ENCODE results near the gene HDAC4. TPM values are rescaled to one million over a fixed set of nuclear protein-coding genes. Genes with fewer than 3 reads are reported as not detected.

The HDAC4 gene
- total and polyA plus RNA-seq, 2 of the 8 experiments (the other 6 are each of a cell fraction or from before 2014, with no cell fraction given), result 15.4 to 31.5 TPM

DNA sequence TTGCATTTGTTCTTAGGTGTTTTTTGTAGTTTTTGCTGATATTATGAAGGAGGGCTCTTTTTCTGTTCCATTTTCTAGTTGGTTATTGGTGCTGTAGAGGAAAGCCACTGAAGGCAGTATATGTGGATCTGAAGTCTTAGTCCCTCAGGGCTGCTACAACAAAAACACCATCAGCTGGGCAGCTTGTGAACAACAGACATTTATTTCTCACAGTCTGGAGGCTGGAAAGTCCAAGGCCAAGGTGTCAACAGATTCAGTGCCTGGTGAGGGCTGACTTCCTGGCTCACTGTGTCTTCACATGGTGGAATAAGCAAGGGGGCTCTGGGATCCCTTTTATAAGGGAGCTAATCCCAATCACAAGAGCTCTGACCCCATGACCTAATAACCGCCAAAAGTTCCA is 31.4 kb upstream of the HDAC4 start:
- H3K4me2 ChIP-seq (ENCODE audit: insufficient read depth in 1 of 2, low read depth in 2 of 2, low read length in 2 of 2), result no peak overlapping the region
- H3K4me1 ChIP-seq (replicated peaks in 1 of 4; ENCODE audit: control insufficient read depth in 3 of 4, insufficient read depth in 4 of 4, low read length in 3 of 4), result no peaks in the 10 kb centered on the region
- H4K5ac ChIP-seq (ENCODE audit: insufficient read length, low read depth, low read length), result no peak overlapping the region
- no peak overlapping the region for H3K23ac ChIP-seq (ENCODE audit: insufficient read length)
- no peak overlapping the region for H2AK5ac ChIP-seq (ENCODE audit: low read depth, low read length)
- no peaks in the 10 kb centered on the region for H3K23me2 ChIP-seq (ENCODE audit: low read depth, low read length)
- no peaks in the 10 kb centered on the region; a peak in 1 of 7 replicates for H3K27me3 ChIP-seq (replicated peaks in 1 of 4; ENCODE audit: control insufficient read depth in 3 of 4, extremely low read depth in 1 of 4, insufficient read depth in 3 of 4, low read length in 3 of 4)
- no peak overlapping the region for H3K27ac ChIP-seq (ENCODE audit: low read depth, low read length)
- no peak overlapping the region for H4K91ac ChIP-seq (replicated peaks; ENCODE audit: insufficient read length, low read length)
- no peak overlapping the region for H3K9ac ChIP-seq (replicated peaks in 1 of 4; ENCODE audit: extremely low read depth in 1 of 4, low read depth in 3 of 4, low read length in 3 of 4)
- POLR2A ChIA-PET (ENCODE audit: partially characterized antibody), result no interaction called here
- no peak for DNase-seq (ENCODE audit: low read depth in 1 of 2, low spot score in 2 of 2)
- H3K36me3 ChIP-seq (ENCODE audit: control insufficient read depth in 2 of 4, insufficient read depth in 4 of 4, low read length in 3 of 4), result no peaks in the 10 kb centered on the region
- no peak overlapping the region for H3K4ac ChIP-seq (replicated peaks; ENCODE audit: insufficient read length, low read depth, low read length)
- no peak for TF ChIP-seq PHF8 (conservative IDR thresholded peaks at IDR 0.05; ENCODE audit: low read depth, low read length)
- TF ChIP-seq BCL11A (IDR thresholded peaks at IDR 0.05; ENCODE audit: low read depth in 2 of 2, low read length in 2 of 2), result no peak
- TF ChIP-seq EP300 (IDR thresholded peaks at IDR 0.05; ENCODE audit: borderline replicate concordance in 1 of 2, low read depth in 2 of 2, low read length in 2 of 2), result no peak
- no peak for TF ChIP-seq CREB1 (IDR thresholded peaks at IDR 0.05)
- no peak for TF ChIP-seq YY1 (IDR thresholded peaks at IDR 0.05; ENCODE audit: low read depth, low read length)
- no peak for TF ChIP-seq TAF7 (optimal IDR thresholded peaks at IDR 0.05; ENCODE audit: borderline replicate concordance, low read depth, low read length)
- TF ChIP-seq TCF12 (IDR thresholded peaks at IDR 0.05; ENCODE audit: low read depth, low read length), result no peak
- TF ChIP-seq RNF2 (IDR thresholded peaks at IDR 0.05; ENCODE audit: borderline replicate concordance, low read depth, low read length, missing control alignments, poor library complexity, severe bottlenecking), result no peak
- TF ChIP-seq ZNF274 (IDR thresholded peaks at IDR 0.05; ENCODE audit: borderline replicate concordance, extremely low read depth, low read length), result no peak
- TF ChIP-seq, protein P1, sequence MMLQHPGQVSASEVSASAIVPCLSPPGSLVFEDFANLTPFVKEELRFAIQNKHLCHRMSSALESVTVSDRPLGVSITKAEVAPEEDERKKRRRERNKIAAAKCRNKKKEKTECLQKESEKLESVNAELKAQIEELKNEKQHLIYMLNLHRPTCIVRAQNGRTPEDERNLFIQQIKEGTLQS (IDR thresholded peaks at IDR 0.05; ENCODE audit: insufficient read depth, low read depth, low read length), result no peak
- TF ChIP-seq TBP (IDR thresholded peaks at IDR 0.05; ENCODE audit: low read depth, low read length), result no peak
- H2BK12ac ChIP-seq (ENCODE audit: low read depth, low read length), result no peak overlapping the region
- CTCF ChIA-PET (ENCODE audit: partially characterized antibody), result interaction anchor here (1.0 kb wide), 1 partner anchor 712 kb away, joined by 3 read pairs; no protein-coding TSS in a partner anchor
- H3K9me3 ChIP-seq (ENCODE audit: insufficient read depth in 2 of 2, low read depth in 1 of 2, low read length in 1 of 2), result peaks cover 0 to 7% of the 10 kb centered on the region in 2 experiments; a peak in 2 of 4 replicates
- no peak overlapping the region for H2BK120ac ChIP-seq (replicated peaks; ENCODE audit: low read depth, low read length)
- no peak overlapping the region for H2BK5ac ChIP-seq (ENCODE audit: low read depth, low read length)
- WGBS, 2 experiments (ENCODE audit: extremely low coverage in 1 of 2, insufficient coverage in 1 of 2, insufficient read length in 1 of 2, insufficient replicate concordance in 2 of 2, low coverage in 1 of 2, low lambda C conversion rate in 2 of 2, missing lambda C conversion rate in 1 of 2), result 100% methylated on average over 1 of the region's 1 CpG; no CpG with 5 or more reads in 1 of the 2 experiments
- H3K4me3 ChIP-seq (ENCODE audit: extremely low read depth in 1 of 4, insufficient read depth in 2 of 4, low read depth in 3 of 4, low read length in 4 of 4), result no peak overlapping the region
- no peak overlapping the region for H3K56ac ChIP-seq (replicated peaks; ENCODE audit: insufficient read length, low read depth, low read length)
- H4K20me1 ChIP-seq (replicated peaks in 1 of 2; ENCODE audit: control insufficient read depth in 1 of 2, insufficient read depth in 2 of 2, low read length in 2 of 2), result no peaks in the 10 kb centered on the region
- H2BK20ac ChIP-seq (ENCODE audit: low read length), result no peak overlapping the region
- no peak for FAIRE-seq
- H4K8ac ChIP-seq (ENCODE audit: extremely low read depth, insufficient read depth, low read length), result no peak overlapping the region
- H2AFZ ChIP-seq (ENCODE audit: low read length), result no peak overlapping the region
- H3K79me2 ChIP-seq (ENCODE audit: control insufficient read depth in 1 of 2, insufficient read depth in 2 of 2, low read length in 2 of 2), result no peaks in the 10 kb centered on the region
- H3K79me1 ChIP-seq (ENCODE audit: low read depth, low read length), result no peaks in the 10 kb centered on the region
- no peak overlapping the region for H3K18ac ChIP-seq (ENCODE audit: extremely low read depth, low read length)
- no peak overlapping the region for H3K14ac ChIP-seq (ENCODE audit: insufficient read length)
- H2BK15ac ChIP-seq (ENCODE audit: low read length), result no peak overlapping the region

Data from H1 (cell line).